Head of caudate nucleus (tissue), 42 donors: ENCODE results near the gene VAPB.
"Not testable (repeated sequence)": the region's sequence is repeated elsewhere in the genome, so short reads cannot be mapped to it uniquely, and the experiment has no call there.

Source experiments
- DNase-seq, 42 donors: peaks; one replicate each; pipeline versions ENCODE4 v3.0.0 to v3.0.0-alpha.2; 2020 to 2021; ENCODE audit warnings: mixed read lengths in 7 of 42
- intact Hi-C: fragments of 100-400 bp; cut with DNase I; formaldehyde crosslinking; loops from one replicate; pipeline ENCODE4 v1.15.0; 2022

VAPB gene

GRCh38 chr20:58402305-58402704 lies 13.3 kb downstream of the VAPB start:
- peak in 6 of 42 donors; percentile 7 to 45 (median 20) for DNase-seq
- intact Hi-C loops = no loop called here

- intact Hi-C loops = no loop called here
- DNase-seq = no peak
These were observed 13.8 kb downstream of the VAPB start for GRCh38 chr20:58402827-58403226.

GRCh38 chr20:58403272-58403671 lies 14.2 kb downstream of the VAPB start:
- intact Hi-C loops = no loop called here
- DNase-seq = no peak

GRCh38 chr20:58405504-58406291 lies 16.7 kb downstream of the VAPB start:
- no peak for DNase-seq
- intact Hi-C loops = no loop called here

GRCh38 chr20:58406422-58407001 lies 17.5 kb downstream of the VAPB start:
- intact Hi-C loops = no loop called here
- DNase-seq = no peak

GRCh38 chr20:58407201-58407873 lies 18.3 kb downstream of the VAPB start:
- DNase-seq = no peak
- intact Hi-C loops = no loop called here

GRCh38 chr20:58407966-58408557 lies 19.0 kb downstream of the VAPB start:
- intact Hi-C loops = no loop called here
- no peak for DNase-seq

- intact Hi-C loops = no loop called here
- DNase-seq = peak in 1 of 42 donors; percentile 51
These were observed 19.7 kb downstream of the VAPB start for GRCh38 chr20:58408603-58409246.

- intact Hi-C loops, DNase-seq: not testable (repeated sequence)
These were observed 25.2 kb downstream of the VAPB start for GRCh38 chr20:58414216-58414615.

GRCh38 chr20:58414786-58415185 lies 25.8 kb downstream of the VAPB start:
- DNase-seq, intact Hi-C loops: not testable (repeated sequence)

GRCh38 chr20:58416057-58416456 lies 27.0 kb downstream of the VAPB start:
- intact Hi-C loops = no loop called here
- no peak for DNase-seq

- no peak for DNase-seq
- intact Hi-C loops = no loop called here
These were observed 27.8 kb downstream of the VAPB start for GRCh38 chr20:58416835-58417234.

- no peak for DNase-seq
- intact Hi-C loops = no loop called here
These were observed 28.4 kb downstream of the VAPB start for GRCh38 chr20:58417438-58417837.

- DNase-seq = no peak
- intact Hi-C loops = no loop called here
These were observed 30.1 kb downstream of the VAPB start for GRCh38 chr20:58418949-58419748.

GRCh38 chr20:58420798-58421496 lies 31.9 kb downstream of the VAPB start:
- DNase-seq = peak in 7 of 42 donors; percentile 6 to 51 (median 20)
- intact Hi-C loops = no loop called here

- intact Hi-C loops = no loop called here
- no peak for DNase-seq
These were observed 32.4 kb downstream of the VAPB start for GRCh38 chr20:58421497-58421850.

GRCh38 chr20:58424218-58424969 lies 35.4 kb downstream of the VAPB start:
- intact Hi-C loops = no loop called here

More at GRCh38 chr20:58424218-58424969, 35.4 kb downstream of the VAPB start:
- DNase-seq = no peak
